Esophagus squamous epithelium (tissue), 5 donors: ENCODE results near the gene OR5B2. TPM values are rescaled to one million over a fixed set of nuclear protein-coding genes. Genes with fewer than 3 reads are reported as not detected.

ENCODE experiments used
- DNase-seq: peaks from one replicate; lab custom pipeline; 2025; lab: John Stamatoyannopoulos, UW
- H3K27ac ChIP-seq, 4 donors: fragments of 200-600 bp; sonication (generic); one replicate each; pipeline ENCODE4 v1.5.1; 2016 to 2019; ENCODE audit warnings: mild to moderate bottlenecking in 1 of 4
- H3K27me3 ChIP-seq, 4 donors: fragments of 200-600 bp; sonication (generic); 1 replicate in 3 of 4; 2 replicates in 1 of 4; pipeline versions ENCODE4 v1.5.1 to v1.6.0; 2017 to 2021; ENCODE audit warnings: antibody characterized with exemption in 1 of 4
- H3K36me3 ChIP-seq, 3 donors: fragments of 200-600 bp; sonication (generic); one replicate each; pipeline ENCODE4 v1.5.1; 2016 to 2019
- H3K4me1 ChIP-seq, 3 donors: fragments of 200-600 bp; sonication (generic); one replicate each; pipeline ENCODE4 v1.5.1; 2017 to 2019
- H3K4me3 ChIP-seq, 4 donors: fragments of 200-600 bp; sonication (generic); 1 replicate in 3 of 4; 2 replicates in 1 of 4; pipeline ENCODE4 v1.5.1; 2016 to 2019; ENCODE audit warnings: mild to moderate bottlenecking in 2 of 4, moderate library complexity in 1 of 4
- H3K9me3 ChIP-seq, 3 donors: fragments of 200-600 bp; sonication (generic); one replicate each; pipeline ENCODE4 v1.5.1; 2016 to 2019
- CTCF ChIP-seq, 6 experiments: fragments of 450-650 bp in 4 of 6; fragments of 200-600 bp in 2 of 6; sonication (generic) in 2 of 6; IDR thresholded peaks; one replicate each; pipeline ENCODE4 v1.5.1; 2016 to 2019; ENCODE audit warnings: antibody characterized with exemption in 6 of 6, mild to moderate bottlenecking in 4 of 6, moderate library complexity in 4 of 6
- POLR2A ChIP-seq, 4 donors: fragments of 450-650 bp; IDR thresholded peaks; one replicate each; pipeline ENCODE4 v1.6.1; 2017; ENCODE audit warnings: antibody characterized with exemption in 4 of 4, mild to moderate bottlenecking in 4 of 4, moderate library complexity in 3 of 4
- WGBS, 2 donors: methylation state at CpG; one replicate each; pipeline ENCODE4 v1.1.5; 2018; 5-methylcytosine and 5-hydroxymethylcytosine counted together
- intact Hi-C: fragments of 100-400 bp; cut with DNase I; formaldehyde crosslinking; loops from one replicate; pipeline ENCODE4 v1.15.0; 2022
- total RNA-seq, 4 donors: library from RNA; depleted of rRNA; stranded (reverse); fragments of >200 nt; gene quantifications; one replicate each; pipeline ENCODE4 v1.1.0, GENCODE V29; 2016
- donor health status: DM: yes; HTN: yes; CAD: no.

OR5B2 gene
- total RNA-seq, 4 donors from 2014 or later, result not detected

GRCh38 chr11:58446294-58446693 is 18.4 kb upstream of the OR5B2 start:
- Histone ChIP-seq H3K36me3 (no peaks in the 10 kb centered on the region), H3K9me3 (peaks cover 0 to 13% (median 0%) of the 10 kb centered on the region in 3 donors), H3K27me3 (no peaks in the 10 kb centered on the region), H3K4me3 (no peak overlapping the region), H3K27ac (no peak overlapping the region), H3K4me1 (no peaks in the 10 kb centered on the region)
- intact Hi-C loops, result no loop called here
- WGBS, 2 donors, result 33 to 80% methylated on average over 2 to 4 of the region's 6 CpGs
- TF ChIP-seq POLR2A (IDR thresholded peaks at IDR 0.05) (no peak), CTCF (IDR thresholded peaks at IDR 0.05) (no peak)
- DNase-seq, result no peak

- Histone ChIP-seq H3K4me3 (no peak overlapping the region), H3K27ac (no peak overlapping the region), H3K9me3 (peaks cover 0 to 13% (median 0%) of the 10 kb centered on the region in 3 donors), H3K4me1 (no peaks in the 10 kb centered on the region), H3K36me3 (no peaks in the 10 kb centered on the region), H3K27me3 (no peaks in the 10 kb centered on the region)
- WGBS, 2 donors, result 79 to 82% methylated on average over 1 to 2 of the region's 2 CpGs
- TF ChIP-seq CTCF (IDR thresholded peaks at IDR 0.05) (no peak), POLR2A (IDR thresholded peaks at IDR 0.05) (no peak)
- intact Hi-C loops, result no loop called here
- no peak for DNase-seq
Measured at GRCh38 chr11:58444300-58444699, 16.4 kb upstream of the OR5B2 start.

DNA sequence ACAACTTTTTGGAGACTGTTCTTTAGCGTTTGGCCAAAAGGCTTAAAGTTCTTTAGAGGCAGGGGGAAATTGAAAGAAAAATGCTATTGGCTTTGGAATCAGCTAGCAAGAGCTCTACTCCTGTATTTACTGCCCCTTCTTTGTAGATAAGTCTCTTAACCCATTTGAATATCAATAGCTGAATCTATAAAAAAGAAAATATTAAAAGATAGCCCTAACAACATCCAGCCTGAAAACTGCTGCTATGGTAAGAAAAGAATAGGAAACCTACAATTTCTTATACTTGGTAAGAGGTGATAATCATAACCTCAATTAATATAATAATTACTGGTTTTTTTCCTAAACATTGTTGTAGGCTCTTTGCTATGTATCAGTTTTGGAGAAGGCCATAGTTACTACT is 14.2 kb upstream of the OR5B2 start, which contains the start of gene OR5B12:
TSS of gene OR5B12 (minus strand) at position 101 of the 400 bp plus-strand sequence. CDS start 2,085 bp downstream, outside the sequence.
- no peak for TF ChIP-seq CTCF (IDR thresholded peaks at IDR 0.05)
- no peak for TF ChIP-seq POLR2A (IDR thresholded peaks at IDR 0.05)
- Histone ChIP-seq H3K36me3 (no peaks in the 10 kb centered on the region), H3K4me3 (no peak within 1 kb of the TSS), H3K27me3 (no peaks in the 10 kb centered on the region), H3K4me1 (no peaks in the 10 kb centered on the region), H3K9me3 (peaks cover 0 to 13% (median 0%) of the 10 kb centered on the region in 3 donors), H3K27ac (no peak within 1 kb of the TSS)
- no peak for DNase-seq
- 67 to 89% methylated on average over 1 of the region's 1 CpG for WGBS, 2 donors
- intact Hi-C loops, result no loop called here

DNA sequence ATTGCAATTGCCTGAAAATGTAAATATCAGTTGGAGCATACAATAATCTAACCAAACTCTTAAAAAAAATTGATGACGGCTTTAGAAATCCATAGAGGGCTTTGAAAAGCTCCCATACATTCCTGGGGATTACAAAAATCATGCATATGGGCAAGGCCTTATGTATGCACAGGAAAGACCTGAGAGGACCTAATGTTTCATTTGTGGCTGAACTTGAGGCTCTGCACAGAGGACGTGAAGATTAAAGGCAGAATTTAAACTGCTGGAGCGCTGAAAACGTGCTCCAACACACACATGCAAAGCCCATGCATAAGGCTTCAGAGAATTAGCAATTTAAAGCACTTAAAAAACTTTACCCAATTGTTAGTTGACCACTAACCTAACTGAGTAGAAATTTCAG is 10.6 kb upstream of the OR5B2 start:
- no peaks in the 10 kb centered on the region for H3K4me1 ChIP-seq
- TF ChIP-seq POLR2A (IDR thresholded peaks at IDR 0.05) (no peak), CTCF (IDR thresholded peaks at IDR 0.05) (no peak)
- no peak for DNase-seq
- H3K36me3 ChIP-seq, result no peaks in the 10 kb centered on the region
- H3K9me3 ChIP-seq, result no peaks in the 10 kb centered on the region
- H3K4me3 ChIP-seq, result no peak overlapping the region
- 24 to 41% methylated on average over 4 of the region's 4 CpGs for WGBS, 2 donors
- intact Hi-C loops, result no loop called here
- H3K27me3 ChIP-seq, result no peaks in the 10 kb centered on the region
- no peak overlapping the region for H3K27ac ChIP-seq

DNA sequence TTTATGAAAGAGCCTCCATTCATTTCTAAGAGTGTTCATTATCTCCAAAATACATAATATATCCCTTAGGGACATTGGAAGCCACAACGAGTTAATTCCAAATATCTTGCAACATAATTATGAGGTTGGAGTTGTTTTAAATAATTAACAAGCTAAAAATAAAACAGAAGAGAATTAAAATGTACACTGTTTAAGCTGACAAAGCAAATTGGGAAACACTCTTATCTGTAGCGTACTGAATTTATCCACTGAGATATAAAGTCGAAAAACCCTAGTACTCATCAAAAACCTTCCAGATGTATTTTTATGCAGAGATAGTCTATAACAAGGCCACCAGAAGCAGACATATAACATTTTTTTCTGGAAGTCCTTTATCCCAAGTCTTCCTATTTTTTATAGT is 6.3 kb upstream of the OR5B2 start:
- H3K4me1 ChIP-seq, result no peaks in the 10 kb centered on the region
- 72 to 81% methylated on average over 3 of the region's 3 CpGs for WGBS, 2 donors
- H3K4me3 ChIP-seq, result no peak overlapping the region
- H3K27me3 ChIP-seq, result no peaks in the 10 kb centered on the region
- intact Hi-C loops, result no loop called here
- no peak for TF ChIP-seq POLR2A (IDR thresholded peaks at IDR 0.05)
- no peaks in the 10 kb centered on the region for H3K9me3 ChIP-seq
- H3K27ac ChIP-seq, result no peak overlapping the region
- H3K36me3 ChIP-seq, result no peaks in the 10 kb centered on the region
- no peak for DNase-seq
